ENCODE measurements around the gene CES2.
A peak's percentile ranks its signal among the peaks of the same experiment; 100 is the strongest.
"Not testable (repeated sequence)": the region's sequence is repeated elsewhere in the genome, so short reads cannot be mapped to it uniquely, and the experiment has no call there.

The CES2 gene

DNA sequence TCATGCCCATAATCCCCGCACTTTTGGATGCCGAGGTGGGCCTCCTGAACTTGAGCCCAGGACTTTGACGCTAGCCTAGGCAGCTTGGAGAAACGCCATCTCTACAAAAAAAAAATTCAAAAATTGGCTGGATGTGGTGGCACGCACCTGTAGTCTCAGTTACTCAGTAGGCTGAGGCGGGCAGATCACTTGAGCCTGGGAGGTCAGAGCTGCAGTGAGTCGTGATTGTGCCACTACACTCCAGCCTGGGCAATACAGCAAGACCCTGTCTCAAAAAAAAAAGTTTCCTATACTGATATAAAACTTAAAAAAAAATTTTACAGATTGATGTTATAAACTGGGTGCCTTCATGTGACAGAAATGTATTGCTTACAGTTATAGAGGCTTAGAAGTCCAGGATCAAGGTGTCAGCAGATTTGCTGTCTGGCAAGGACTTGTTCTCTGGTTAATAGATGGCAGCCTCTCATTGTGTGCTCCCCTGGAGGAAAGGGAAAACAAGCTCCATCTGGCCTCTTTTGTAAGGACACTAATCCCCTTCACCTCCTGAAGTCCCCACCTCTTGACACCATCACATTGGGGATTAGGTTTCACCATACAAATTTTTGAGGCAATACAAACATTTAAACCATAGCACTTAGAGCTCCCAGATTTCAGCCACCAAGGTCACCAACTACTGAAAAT is 17.3 kb downstream of the CES2 start:
- no peak for DNase-seq

- DNase-seq = no peak
These were observed 18.3 kb downstream of the CES2 start for GRCh38 chr16:66953462-66954096.

DNA sequence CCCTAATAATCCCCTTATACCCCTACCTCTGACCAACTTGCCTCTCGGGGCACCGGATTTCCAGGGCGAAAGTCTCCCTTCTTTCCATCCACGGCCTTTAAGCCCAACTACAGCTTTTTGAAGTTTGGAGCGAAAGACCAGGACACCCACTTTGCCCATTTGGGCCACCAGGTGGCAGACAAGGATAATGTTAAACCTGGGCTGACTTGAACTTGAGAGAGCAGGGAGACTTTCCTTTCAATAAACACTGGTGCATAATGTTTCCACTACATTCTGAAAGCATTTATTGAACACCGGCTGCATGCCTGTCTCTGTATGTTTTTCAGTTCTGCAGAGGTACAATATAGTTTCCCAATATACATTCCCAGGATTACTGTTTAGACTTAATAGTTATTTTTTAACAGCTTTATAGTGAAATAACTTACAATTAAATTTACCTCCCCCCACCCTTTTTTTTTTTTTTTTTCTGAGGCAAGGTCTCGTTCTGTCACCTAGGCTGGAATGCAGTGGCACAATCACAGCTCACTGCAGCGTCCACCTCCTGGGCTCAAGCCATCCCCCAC is 18.9 kb downstream of the CES2 start:
- DNase-seq = peak in 42 of 56 donors; percentile 6 to 84 (median 44)

GRCh38 chr16:66955363-66956153 is 20.2 kb downstream of the CES2 start:
- DNase-seq = not testable (repeated sequence)

GRCh38 chr16:66956154-66956457 is 20.8 kb downstream of the CES2 start:
- not testable (repeated sequence) for DNase-seq

- DNase-seq = no peak
These were observed 23.8 kb downstream of the CES2 start for GRCh38 chr16:66958857-66959703.

DNA sequence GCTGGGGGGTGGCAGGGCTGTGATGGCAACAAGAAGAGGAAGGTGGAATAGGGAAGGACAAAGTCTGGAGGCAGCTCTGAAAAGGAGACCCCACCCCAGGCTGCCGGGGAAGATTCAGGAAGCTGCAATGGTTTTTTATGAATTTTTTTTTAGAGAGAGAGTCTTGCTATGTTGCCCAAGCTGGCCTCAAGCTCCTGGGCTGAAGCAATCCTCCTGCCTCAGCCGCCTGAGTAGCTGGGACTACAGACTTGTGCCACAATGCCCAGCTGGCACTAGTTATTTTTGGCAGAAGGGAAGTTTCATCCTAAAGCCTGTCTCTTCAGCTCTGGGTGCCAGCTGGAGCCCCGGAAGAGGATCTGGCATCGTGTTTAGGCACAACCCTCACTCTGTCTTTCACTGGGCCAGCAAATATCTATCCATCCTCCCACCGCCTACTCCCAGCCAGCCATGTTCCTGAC is 24.4 kb downstream of the CES2 start:
- peak in 11 of 56 donors; percentile 5 to 38 (median 17) for DNase-seq

- no peak for DNase-seq
These were observed 25.0 kb downstream of the CES2 start for GRCh38 chr16:66960270-66960669.

DNA sequence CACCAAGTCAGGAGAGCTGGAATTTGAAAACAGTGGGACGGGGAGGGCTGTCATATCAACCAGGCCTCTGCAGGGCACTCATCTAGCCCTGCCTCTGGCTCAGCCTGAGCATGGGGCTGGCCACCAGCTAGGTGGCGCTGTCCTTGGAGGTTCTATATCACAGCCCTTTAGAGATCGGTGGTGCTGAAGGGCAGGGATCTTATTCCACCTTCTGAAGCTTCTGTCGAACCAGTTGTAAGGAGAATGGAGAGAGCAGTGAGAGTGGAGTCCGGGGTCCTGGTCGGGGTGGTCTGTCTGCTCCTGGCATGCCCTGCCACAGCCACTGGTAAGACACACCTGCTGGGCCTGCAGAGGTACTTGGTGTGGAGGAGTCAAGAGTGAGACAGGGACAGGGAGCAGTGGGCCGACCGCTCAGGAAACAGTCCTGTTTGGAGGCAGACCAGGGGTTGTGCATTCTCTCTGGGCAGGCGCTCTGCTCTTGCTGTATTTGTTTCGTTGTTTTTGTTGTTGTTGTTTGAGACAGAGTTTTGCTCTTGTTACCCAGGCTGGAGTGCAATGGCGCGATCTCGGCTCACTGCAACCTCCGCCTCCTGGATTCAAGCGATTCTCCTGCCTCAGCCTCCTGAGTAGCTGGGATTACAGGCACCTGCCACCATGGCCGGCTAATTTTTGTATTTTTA is 25.9 kb downstream of the CES2 start, which contains the start of gene CES3:
Gene CES3 (plus strand): TSS at position 202 of the 680 bp plus-strand sequence. CDS start 42 bp downstream, at position 244.
- peak in 23 of 56 donors; percentile 3 to 66 (median 30) for DNase-seq

- no peak for DNase-seq
These were observed 26.6 kb downstream of the CES2 start for GRCh38 chr16:66961914-66962313.

DNA sequence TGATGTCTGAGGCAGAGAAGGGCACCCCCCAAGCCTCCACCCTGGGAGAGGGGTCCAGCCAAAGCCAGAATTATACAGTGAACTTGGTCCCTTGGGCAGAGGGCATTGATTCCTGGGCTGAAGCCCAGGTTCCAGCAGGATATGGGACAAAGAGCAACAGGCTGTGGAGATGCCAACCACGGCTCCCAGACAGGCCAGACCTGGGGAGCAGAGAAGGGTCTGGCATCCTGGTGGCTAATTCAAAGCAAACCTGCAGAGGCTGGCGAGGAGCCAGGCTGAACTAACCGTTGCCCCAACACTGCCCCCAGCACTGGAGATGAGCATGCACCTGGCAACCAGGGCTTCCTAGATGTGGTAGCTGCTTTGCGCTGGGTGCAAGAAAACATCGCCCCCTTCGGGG is 28.7 kb downstream of the CES2 start:
- DNase-seq = no peak

GRCh38 chr16:66968847-66969246 is 33.5 kb downstream of the CES2 start:
- DNase-seq = peak in 5 of 56 donors; percentile 11 to 50 (median 24)

DNA sequence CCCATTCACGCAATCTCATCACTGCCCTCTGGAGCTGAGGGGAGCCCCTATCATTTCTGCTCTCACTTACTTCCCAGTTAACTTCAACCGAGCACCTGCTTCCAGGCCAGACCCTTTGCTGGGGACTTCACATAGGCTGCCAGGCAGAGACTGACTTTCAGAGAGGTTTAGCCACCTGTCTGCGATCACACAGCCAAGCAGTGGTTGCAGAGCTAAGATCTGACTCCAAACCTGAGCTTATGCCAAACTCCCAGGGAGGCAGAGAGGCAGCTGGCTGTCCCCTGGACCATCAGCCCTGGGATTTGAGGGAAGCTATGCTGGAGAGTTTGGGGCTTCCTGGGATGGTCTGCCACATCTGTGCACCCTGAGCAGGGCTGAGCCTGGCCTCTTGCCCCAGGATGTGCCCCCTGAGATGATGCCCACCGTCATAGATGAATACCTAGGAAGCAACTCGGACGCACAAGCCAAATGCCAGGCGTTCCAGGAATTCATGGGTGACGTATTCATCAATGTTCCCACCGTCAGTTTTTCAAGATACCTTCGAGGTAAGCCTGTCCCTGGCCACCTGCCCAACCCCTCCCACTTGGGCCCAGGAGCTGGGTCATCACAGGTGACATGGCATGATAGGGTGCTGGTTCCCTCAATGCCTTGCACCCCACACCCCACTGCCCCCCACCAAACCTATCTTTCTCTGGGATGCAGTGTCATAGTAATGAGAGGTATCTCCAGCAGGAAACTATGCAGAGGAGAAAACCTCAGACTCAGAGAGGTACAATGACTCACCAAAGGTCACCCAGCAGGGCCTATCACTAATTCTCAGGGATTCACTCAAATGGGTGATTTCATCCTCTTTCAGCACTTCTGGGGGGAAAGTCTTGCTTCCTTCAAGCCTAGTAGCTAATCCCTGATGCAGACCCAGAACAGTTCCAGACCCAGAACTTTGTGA is 35.7 kb downstream of the CES2 start:
- no peak for DNase-seq

GRCh38 chr16:66972983-66973382 is 37.7 kb downstream of the CES2 start:
- DNase-seq = no peak

DNA sequence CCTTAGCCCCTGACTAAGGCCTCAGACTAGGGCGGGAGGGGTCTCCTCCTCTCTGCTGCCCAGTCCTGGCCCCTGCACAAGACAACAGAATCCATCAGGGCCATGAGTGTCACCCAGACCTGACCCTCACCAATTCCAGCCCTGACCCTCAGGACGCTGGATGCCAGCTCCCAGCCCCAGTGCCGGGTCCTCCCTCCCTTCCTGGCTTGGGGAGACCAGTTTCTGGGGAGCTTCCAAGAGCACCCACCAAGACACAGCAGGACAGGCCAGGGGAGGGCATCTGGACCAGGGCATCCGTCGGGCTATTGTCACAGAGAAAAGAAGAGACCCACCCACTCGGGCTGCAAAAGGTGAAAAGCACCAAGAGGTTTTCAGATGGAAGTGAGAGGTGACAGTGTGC is 38.4 kb downstream of the CES2 start:
- DNase-seq = no peak

GRCh38 chr16:66974156-66974931 is 39.0 kb downstream of the CES2 start:
- DNase-seq = not testable (repeated sequence)

DNA sequence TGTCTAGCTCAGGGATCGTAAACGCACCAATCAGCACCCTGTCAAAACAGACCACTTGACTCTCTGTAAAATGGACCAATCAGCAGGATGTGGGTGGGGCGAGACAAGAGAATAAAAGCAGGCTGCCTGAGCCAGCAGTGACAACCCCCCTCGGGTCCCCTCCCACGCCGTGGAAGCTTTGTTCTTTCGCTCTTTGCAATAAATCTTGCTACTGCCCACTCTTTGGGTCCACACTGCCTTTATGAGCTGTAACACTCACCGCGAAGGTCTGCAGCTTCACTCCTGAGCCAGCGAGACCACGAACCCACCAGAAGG is 39.6 kb downstream of the CES2 start:
- DNase-seq = not testable (repeated sequence)

- no peak for DNase-seq
These were observed 40.1 kb downstream of the CES2 start for GRCh38 chr16:66975302-66975893.
